Peyer's patch (tissue), 4 donors: ENCODE data around the gene TGFBR2. TPM values are rescaled to one million over a fixed set of nuclear protein-coding genes. Genes with fewer than 3 reads are reported as not detected.
A peak's percentile ranks its signal among the peaks of the same experiment; 100 is the strongest.
"Not testable (repeated sequence)": the region's sequence is repeated elsewhere in the genome, so short reads cannot be mapped to it uniquely, and the experiment has no call there.

Experiments
- DNase-seq, 3 donors: peaks; one replicate each; pipeline ENCODE4 v3.0.0-alpha.2; 2017 to 2019
- H3K27ac ChIP-seq, 4 donors: fragments of 200-600 bp; sonication (generic); one replicate each; pipeline ENCODE4 v1.5.1; 2016 to 2019
- H3K27me3 ChIP-seq, 2 donors: fragments of 200-600 bp; sonication (generic); one replicate each; pipeline ENCODE4 v1.5.1; 2019
- H3K36me3 ChIP-seq, 3 donors: fragments of 200-600 bp; sonication (generic); one replicate each; pipeline ENCODE4 v1.5.1; 2016 to 2019
- H3K4me1 ChIP-seq, 4 donors: fragments of 200-600 bp; sonication (generic); one replicate each; pipeline ENCODE4 v1.5.1; 2016 to 2019
- H3K4me3 ChIP-seq, 4 donors: fragments of 200-600 bp; sonication (generic); 1 replicate in 3 of 4; 2 replicates in 1 of 4; pipeline ENCODE4 v1.5.1; 2016 to 2019; ENCODE audit warnings: mild to moderate bottlenecking in 1 of 4
- H3K9me3 ChIP-seq, 4 donors: fragments of 200-600 bp; sonication (generic); one replicate each; pipeline ENCODE4 v1.5.1; 2016 to 2019; ENCODE audit warnings: mild to moderate bottlenecking in 1 of 4
- POLR2A ChIP-seq, 2 donors: fragments of 450-650 bp; IDR thresholded peaks; one replicate each; pipeline ENCODE4 v1.5.1; 2017; ENCODE audit warnings: antibody characterized with exemption in 2 of 2, mild to moderate bottlenecking in 2 of 2, moderate library complexity in 2 of 2
- total RNA-seq, 4 donors: library from RNA; depleted of rRNA; stranded (reverse); fragments of >200 nt; gene quantifications; one replicate each; pipeline ENCODE4 v1.1.0, GENCODE V29; 2016
- TF ChIP-seq, protein P1 (sequence below), 6 experiments: fragments of 450-650 bp in 4 of 6; fragments of 200-600 bp in 2 of 6; sonication (generic) in 1 of 6; IDR thresholded peaks; one replicate each; pipeline ENCODE4 v1.5.1; 2017 to 2019; ENCODE audit warnings: antibody characterized with exemption in 6 of 6, mild to moderate bottlenecking in 3 of 6, moderate library complexity in 1 of 6

Gene TGFBR2
- total RNA-seq, 4 donors from 2014 or later: 51.8 to 127 (median 105) TPM

DNA sequence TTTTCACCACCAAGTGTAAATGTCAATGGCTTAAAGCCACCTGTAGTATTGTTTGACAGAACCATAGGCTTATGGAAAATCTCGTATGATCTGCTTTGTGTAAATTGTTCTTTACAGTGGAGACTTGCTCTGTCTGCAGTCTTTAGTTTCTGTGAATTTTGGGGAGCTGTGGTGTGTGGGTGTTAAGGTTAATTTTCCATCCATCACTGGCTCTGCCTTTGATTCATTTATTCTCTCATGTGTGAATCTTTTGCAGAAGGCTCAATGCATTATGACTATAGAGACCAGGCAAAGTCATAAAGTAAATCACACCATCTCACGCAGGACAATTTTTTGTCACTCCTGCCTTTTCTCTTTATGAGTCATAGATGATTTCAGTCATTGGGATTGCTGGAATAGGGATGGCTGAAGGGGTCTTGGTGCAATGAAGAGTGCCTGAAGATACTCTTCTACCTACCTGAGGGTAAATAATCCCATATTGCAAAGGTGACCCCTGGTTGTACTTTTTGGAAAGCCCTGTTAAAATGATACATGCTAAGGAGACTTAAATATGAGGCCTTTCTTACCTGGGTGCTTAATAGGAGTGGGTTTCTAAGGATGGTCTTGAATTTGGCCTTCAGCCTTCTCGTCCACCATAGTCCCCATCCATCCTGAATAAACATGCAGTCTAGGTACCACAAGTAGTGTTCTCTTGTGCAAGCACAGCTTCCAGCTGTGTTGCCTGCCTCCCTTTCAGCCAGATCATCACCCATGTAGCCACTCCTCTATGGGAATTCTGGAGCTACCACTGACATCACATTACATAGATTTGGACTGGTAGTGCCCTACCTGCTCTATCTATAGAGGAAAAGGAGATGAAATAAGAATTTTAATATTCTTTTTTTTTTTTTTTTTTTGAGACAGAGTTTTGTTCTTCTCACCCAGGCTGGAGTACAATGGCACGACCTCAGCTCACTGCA is 14.3 kb downstream of the TGFBR2 start:
- peak overlapping the region in 1 of 4 donors; percentile 83 for H3K27ac ChIP-seq
- no peaks in the 10 kb centered on the region for H3K9me3 ChIP-seq
- H3K4me1 ChIP-seq: peaks cover 0 to 63% (median 25%) of the 10 kb centered on the region in 4 donors
- TF ChIP-seq, protein P1, sequence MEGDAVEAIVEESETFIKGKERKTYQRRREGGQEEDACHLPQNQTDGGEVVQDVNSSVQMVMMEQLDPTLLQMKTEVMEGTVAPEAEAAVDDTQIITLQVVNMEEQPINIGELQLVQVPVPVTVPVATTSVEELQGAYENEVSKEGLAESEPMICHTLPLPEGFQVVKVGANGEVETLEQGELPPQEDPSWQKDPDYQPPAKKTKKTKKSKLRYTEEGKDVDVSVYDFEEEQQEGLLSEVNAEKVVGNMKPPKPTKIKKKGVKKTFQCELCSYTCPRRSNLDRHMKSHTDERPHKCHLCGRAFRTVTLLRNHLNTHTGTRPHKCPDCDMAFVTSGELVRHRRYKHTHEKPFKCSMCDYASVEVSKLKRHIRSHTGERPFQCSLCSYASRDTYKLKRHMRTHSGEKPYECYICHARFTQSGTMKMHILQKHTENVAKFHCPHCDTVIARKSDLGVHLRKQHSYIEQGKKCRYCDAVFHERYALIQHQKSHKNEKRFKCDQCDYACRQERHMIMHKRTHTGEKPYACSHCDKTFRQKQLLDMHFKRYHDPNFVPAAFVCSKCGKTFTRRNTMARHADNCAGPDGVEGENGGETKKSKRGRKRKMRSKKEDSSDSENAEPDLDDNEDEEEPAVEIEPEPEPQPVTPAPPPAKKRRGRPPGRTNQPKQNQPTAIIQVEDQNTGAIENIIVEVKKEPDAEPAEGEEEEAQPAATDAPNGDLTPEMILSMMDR (IDR thresholded peaks at IDR 0.05): no peak
- TF ChIP-seq POLR2A (IDR thresholded peaks at IDR 0.05): no peak
- no peak for DNase-seq
- H3K4me3 ChIP-seq: no peak overlapping the region
- no peaks in the 10 kb centered on the region for H3K27me3 ChIP-seq
- H3K36me3 ChIP-seq: no peaks in the 10 kb centered on the region

DNA sequence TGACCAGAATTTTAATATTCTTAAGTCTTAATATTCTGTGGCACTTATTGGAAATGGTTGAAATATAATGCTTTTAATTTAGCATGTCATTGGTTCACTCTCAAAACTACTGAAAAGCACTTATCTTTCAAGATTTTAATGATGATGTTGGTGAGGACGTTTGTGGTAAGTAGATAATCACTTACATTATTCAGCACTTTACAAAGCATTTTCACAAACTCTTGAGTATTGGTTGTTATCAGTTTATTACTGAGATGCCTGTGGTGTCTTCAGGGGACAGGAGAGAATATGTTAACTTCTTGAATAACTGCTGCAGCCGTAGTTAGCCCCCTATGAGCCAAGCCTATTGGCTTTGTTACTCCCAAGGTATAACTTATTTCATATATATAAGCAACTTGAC is 15.2 kb downstream of the TGFBR2 start:
- Histone ChIP-seq H3K9me3 (no peaks in the 10 kb centered on the region), H3K4me3 (no peak overlapping the region), H3K4me1 (peaks cover 0 to 60% (median 26%) of the 10 kb centered on the region in 4 donors), H3K36me3 (no peaks in the 10 kb centered on the region), H3K27ac (peak overlapping the region in 2 of 4 donors; percentile 32 to 83), H3K27me3 (no peaks in the 10 kb centered on the region)
- DNase-seq: no peak
- TF ChIP-seq POLR2A (IDR thresholded peaks at IDR 0.05): no peak
- TF ChIP-seq, protein P1 (IDR thresholded peaks at IDR 0.05): no peak

DNA sequence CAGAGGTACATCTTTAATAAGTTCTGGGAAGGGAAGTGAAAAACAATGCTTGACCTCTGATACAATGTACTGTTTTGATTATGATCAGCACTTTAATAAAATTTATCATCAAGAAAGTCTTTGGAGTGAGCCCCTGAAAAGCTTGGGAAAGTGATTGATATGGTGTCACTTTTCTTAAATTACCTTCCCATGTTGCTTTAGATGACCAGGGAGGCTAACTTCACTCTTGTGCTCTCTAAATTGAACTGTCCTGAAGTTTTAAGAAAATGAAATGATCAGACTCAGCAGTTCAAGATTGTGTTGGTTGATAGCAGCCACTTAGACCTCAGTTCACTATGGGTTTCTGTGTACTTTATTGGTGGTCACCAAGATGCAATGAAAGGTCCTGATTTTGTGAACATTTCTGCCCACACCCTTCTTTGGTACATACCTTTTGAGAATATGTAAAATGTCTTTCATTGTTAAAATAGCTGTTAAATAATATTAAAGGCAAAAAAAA is 15.7 kb downstream of the TGFBR2 start:
- Histone ChIP-seq H3K36me3 (no peaks in the 10 kb centered on the region), H3K4me3 (no peak overlapping the region), H3K4me1 (peaks cover 0 to 64% (median 27%) of the 10 kb centered on the region in 4 donors), H3K27me3 (no peaks in the 10 kb centered on the region), H3K27ac (peak overlapping the region in 2 of 4 donors; percentile 32 to 83), H3K9me3 (no peaks in the 10 kb centered on the region)
- DNase-seq: no peak
- no peak for TF ChIP-seq POLR2A (IDR thresholded peaks at IDR 0.05)
- TF ChIP-seq, protein P1 (IDR thresholded peaks at IDR 0.05): no peak

DNA sequence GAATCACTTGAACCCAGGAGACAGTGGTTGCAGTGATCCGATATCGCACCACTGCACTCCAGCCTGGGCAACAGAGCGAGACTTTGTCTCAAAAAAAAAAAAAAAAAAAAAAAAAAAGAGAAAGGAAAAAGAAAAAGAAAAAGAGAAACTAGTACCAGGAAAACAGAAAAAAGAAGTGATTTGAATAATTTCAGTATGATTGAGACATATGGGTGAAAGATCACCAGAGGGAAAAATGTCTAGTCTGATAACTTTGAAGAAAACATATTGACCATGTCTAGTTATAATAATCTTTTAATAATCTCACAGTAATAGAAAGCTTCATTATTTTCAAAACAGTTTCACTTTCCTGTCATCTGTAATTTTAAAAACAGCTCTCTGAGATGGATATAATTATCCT is 16.4 kb downstream of the TGFBR2 start:
- Histone ChIP-seq H3K27me3 (no peaks in the 10 kb centered on the region), H3K4me1 (peaks cover 0 to 65% (median 26%) of the 10 kb centered on the region in 4 donors), H3K9me3 (no peaks in the 10 kb centered on the region), H3K36me3 (no peaks in the 10 kb centered on the region), H3K4me3 (no peak overlapping the region), H3K27ac (peak overlapping the region in 1 of 4 donors; percentile 83)
- no peak for DNase-seq
- no peak for TF ChIP-seq POLR2A (IDR thresholded peaks at IDR 0.05)
- TF ChIP-seq, protein P1 (IDR thresholded peaks at IDR 0.05): no peak

DNA sequence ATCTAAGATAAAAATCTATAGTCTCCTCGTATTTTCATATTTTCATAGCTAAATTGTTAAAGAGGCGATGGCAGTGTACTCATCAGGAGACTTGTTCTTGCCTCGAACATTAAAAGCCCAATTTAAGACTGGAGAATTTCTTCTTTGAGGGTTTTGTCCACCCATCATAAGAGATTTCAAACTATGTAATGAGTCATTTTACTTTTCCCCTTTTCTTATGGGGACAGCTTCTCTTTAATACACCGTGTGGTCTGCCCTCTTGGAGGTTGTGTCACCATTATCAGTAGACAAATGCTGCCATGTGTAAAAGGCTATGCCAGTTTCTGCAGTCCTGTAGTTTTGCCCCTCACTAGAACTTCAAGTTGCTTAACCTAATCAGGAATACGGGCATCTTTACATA is 16.9 kb downstream of the TGFBR2 start:
- Histone ChIP-seq H3K4me3 (no peak overlapping the region), H3K36me3 (no peaks in the 10 kb centered on the region), H3K4me1 (peaks cover 0 to 67% (median 26%) of the 10 kb centered on the region in 4 donors), H3K27me3 (no peaks in the 10 kb centered on the region), H3K9me3 (no peaks in the 10 kb centered on the region), H3K27ac (peak overlapping the region in 2 of 4 donors; percentile 7 to 83)
- TF ChIP-seq, protein P1 (IDR thresholded peaks at IDR 0.05): no peak
- no peak for TF ChIP-seq POLR2A (IDR thresholded peaks at IDR 0.05)
- no peak for DNase-seq

DNA sequence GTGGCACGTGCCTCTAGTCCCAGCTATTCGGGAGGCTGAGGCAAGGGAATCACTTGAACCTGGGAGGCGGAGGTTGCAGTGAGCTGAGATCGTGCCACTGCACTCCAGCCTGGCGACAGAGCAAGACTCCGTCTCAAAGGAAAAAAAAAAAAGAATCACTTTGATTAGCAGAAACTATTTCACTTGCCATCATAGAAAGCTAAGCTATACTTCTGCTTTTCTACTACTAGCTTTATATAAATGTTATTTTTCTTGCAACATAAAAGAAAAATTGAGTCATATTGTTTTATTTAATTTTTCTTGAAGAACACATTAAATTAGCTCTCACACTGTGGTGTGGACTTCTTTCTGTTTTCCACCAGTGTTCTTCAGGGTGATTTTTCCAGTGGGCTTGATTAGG is 18.1 kb downstream of the TGFBR2 start:
- Histone ChIP-seq H3K4me1 (peaks cover 0 to 60% (median 29%) of the 10 kb centered on the region in 4 donors), H3K27ac (peak overlapping the region in 2 of 4 donors; percentile 6 to 83)
- not testable (repeated sequence) for H3K36me3 ChIP-seq, DNase-seq, H3K9me3 ChIP-seq, H3K4me3 ChIP-seq, H3K27me3 ChIP-seq
